Stimulated activated CD4-positive, alpha-beta T cell treated with anti-CD3 and anti-CD28 coated beads, TNF-alpha, amount 100 ng/mL, for 24 hours (primary cell): Measurements from ENCODE around the gene MYH16.
A peak's percentile ranks its signal among the peaks of the same experiment; 100 is the strongest.
"Not testable (repeated sequence)": the region's sequence is repeated elsewhere in the genome, so short reads cannot be mapped to it uniquely, and the experiment has no call there.

Experiments
- DNase-seq, 3 experiments: peaks; one replicate each; pipeline ENCODE4 v3.0.0-alpha.2; 2020; ENCODE audit warnings: low read depth in 3 of 3

The MYH16 gene

DNA sequence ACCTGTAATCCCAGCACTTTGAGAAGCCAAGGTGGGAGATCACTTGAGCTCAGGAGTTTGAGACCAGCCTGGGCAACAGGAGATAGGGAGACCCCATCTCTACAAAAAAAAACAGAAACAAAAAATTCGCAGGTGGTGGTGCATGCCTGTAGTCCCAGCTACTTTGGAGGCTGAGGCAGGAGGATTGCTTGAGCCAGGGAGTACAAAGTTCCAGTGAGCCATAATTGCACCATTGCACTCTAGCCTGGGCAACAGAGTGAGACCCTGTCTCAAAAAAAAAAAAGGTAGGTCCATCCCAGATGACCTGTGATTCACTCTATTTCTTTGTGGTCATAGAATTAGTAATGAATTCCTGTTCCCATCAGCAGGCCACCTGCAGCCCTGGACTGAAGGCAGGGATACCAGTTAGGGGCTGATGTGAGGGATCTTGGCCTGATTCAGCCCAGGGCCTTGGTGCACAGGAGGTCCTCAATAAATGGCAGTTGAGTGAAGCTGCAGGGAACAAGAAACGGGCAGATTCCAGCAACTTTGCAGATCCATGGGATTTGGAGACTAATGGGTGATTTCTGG, at the start of gene MYH16:
MYH16 (plus strand) TSS at position 364 of the 570 bp plus-strand sequence.
- no peak for DNase-seq

DNA sequence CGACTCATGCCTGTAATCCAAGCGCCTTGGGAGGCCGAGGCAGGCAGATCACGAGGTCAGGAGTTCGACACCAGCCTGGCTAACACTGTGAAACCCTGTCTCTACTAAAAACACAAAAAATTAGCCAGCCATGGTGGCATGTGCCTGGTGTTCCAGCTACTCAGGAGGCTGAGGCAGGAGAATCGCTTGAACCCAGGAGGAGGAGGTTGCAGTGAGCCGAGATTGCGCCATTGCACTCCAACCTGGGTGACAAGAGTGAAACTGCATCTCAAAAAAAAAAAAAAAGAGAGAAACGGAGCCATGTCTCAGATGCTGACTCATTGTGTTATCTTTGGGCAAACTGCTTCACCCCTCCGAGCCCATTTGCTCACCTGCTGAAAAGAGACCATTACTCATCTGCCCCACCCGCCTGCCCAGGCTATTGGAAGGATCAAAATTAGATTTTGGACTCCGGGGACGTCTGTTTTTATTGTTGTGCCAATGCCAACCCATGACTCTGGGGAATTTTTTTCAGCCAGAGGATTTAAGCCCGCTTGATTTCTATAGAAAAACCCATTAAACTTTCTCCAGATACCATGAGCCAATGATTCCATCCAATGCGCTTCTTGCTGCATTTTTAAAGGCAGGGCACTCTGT, 48.3 kb upstream of the MYH16 start:
- peak in 1 of 3 experiments; percentile 11 for DNase-seq

DNA sequence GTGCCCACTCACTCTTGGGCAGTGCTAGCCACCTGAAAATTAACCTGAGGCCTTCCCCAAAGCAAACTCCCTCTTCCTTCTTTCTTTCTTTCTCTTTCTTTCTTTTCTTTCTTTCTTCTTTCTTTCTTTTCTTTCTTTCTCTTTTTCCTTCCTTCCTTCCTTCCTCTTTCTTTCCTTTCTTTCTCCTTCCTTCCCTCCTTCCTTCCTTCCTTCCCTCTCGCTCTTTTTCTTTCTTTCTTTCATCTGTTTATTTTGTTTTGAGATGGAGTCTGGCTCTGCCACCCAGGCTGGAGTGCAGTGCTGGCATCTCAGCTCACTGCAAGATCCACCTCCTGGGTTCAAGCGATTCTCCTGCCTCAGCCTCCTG, 47.8 kb upstream of the MYH16 start:
- DNase-seq: no peak

DNA sequence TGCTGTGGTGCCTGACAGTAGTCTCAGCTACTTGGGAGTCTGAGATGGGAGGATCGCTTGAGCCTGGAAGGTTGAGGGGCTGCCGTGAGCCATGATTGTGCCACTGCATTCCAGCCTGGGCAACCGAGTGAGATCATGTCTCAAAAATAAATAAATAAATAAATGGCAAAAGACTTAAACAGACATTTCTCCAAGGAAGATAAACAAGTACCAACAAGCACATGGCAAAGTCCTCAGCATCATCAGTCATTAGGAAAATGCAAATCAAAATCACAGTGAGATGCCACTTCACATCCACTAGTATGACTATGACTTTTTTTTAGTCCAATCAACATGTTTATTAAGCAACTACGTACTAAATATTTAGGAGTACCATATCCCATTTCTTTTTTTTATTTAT, 43.4 kb upstream of the MYH16 start:
- DNase-seq: no peak

DNA sequence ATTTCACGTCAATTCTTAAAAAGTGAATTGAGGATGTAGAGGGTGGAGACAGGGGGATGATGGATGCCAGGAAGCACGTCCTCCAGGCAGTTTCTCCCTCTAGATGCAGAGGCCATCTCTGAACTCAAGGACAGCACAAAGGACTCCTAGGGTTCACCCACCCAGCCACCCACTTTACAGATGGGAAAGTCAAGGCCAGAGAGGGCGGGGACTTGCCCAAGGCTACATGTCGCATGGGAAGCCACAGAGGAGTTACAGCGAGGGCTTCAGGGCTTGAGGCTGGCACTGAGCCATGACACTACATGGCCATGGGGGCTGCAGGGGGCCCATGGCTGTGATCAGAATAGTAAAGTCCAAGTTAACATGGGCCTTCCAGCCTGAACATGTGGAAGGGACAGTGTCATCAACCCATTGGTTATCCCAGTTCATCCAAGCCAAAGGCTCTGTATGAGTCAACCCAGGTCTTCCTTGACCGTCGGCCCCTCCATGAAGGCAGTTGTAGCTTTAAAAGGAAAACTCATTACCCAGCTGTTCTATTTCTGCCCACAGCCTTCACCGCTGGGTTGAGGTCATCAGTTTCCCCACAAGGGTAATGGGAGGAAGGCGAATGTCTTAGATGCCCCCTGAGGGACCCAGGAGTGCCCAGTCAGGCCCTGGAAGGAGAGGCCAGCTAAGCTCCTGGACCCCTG, 40.4 kb upstream of the MYH16 start:
- no peak for DNase-seq

DNA sequence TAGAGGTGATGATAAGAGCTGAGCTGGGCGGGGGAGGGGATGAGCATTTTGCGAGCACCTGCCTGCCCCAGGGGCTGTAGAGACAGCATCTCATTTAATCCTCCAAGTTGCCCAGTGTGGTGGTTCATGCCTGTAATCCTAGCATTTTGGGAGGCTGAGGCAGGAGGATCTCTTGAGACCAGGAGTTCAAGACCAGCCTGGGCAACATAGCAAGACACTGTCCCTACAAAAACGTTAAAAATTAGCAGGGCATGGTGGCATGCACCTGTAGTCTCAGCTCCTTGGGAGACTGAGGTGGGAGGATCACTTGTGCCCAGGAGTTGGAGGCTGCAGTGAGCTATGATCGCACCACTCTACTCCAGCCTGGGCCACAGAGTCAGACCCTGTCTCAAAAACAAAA, 39.7 kb upstream of the MYH16 start:
- DNase-seq: not testable (repeated sequence)

DNA sequence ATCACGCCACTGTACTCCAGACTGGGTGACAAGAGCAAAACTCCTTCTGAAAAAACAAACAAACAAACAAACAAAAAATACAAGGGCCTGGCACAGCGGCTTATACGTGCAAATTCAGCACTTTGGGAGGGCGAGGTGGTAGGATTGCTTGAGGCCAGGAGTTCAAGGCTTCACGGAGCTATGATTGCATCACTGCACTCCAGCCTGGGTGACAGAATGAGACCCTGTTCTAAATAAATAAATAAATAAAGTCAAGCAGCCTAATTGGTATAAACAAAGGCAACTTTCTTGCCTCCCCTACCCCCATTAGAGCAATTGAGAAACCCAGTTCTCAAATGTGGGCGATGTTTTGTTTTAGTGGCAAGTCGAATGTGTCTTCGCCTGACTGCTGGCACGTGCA, 38.5 kb upstream of the MYH16 start:
- DNase-seq: no peak

DNA sequence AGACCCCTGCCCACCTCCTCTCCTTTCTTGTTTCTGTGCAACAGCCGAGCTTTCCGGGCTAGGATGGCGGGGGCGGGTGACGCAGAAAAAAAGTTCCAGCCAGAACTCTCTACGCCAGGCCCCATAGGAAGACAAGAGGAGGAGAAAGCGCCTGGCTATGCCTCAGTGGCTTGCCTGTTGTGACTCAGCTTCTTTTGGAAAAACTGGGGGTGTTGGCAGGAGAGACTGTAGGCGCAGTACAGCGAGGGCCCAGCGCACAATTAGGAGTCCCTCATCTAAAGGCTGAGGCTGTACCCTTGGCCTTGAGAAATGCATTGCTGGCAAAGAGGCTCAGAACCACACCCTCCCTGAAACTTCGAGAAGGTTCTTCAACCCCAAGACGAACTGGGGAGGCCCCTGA, 36.7 kb upstream of the MYH16 start:
- no peak for DNase-seq

DNA sequence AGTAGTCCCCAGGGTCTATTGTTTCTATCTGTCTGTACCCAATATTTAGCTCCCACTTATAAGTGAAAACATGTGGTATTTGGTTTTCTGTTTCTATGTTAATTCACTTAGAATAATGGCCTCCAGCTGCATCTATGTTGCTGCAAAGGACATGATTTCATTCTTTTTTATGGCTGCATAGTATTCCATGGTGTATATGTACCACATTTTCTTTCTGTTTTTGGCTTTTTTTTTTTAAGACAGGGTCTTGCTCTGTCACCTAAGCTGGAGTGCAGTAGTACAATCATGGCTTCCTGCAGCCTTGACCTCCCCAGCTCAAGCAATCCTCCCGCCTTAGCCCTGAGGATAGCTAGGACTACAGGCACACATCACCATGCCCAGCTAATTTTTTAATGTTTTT, 34.8 kb upstream of the MYH16 start:
- DNase-seq: not testable (repeated sequence)

DNA sequence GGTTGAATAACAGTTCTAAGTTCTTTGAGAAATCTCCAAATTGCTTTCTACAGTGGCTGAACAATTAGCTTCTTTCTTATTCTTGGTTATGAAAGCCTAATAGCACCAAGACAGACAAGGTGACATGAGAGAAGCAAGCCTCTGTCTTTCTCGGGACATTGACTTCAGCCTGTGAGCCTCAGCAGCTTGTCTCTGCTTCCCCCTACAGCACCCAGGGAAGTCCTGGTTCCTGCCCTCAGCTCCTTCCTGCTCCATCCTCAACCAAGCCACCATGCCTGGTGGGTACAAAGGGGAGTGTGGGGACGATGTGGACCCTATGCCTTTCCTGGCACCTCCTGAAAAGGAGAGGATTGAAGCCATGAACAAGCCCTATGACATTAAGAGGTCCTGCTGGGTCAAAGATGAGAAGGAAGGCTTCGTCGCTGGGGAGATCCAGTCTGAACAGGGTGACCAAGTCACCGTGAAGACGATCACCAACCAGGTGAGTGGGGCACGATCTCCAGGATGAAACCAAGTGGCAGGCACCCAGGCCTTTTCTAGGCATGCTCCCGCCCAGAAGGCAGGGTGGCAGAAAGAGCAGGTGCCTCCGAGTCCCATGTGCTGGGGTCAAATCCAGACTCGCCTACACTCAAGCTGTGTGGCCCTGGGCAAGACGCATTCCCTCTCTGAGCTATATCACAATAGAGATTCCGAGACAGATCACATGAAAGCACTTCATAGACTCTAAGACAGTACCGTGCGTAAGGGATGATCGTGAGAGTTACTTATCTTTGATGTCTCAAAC, 33.9 kb upstream of the MYH16 start:
- no peak for DNase-seq

DNA sequence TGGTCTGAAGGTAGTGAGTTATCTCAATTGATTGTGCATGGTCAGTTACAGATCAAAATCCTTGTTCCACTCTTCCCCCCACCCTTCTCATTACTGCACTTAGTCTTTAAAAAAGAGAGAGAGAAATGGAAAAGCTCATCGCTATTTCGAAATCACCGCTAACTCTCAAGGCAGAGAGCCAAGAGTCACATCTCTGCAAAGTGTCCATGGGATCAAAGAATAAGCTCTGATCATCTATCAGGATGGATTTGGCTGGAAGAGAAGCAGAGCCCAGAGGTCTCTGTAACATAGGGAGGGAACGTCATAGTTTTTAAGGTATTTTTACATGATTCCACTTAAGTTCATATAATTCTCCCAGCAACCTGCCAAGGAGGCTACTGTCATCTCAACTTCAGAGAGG, 30.0 kb upstream of the MYH16 start:
- DNase-seq: no peak

DNA sequence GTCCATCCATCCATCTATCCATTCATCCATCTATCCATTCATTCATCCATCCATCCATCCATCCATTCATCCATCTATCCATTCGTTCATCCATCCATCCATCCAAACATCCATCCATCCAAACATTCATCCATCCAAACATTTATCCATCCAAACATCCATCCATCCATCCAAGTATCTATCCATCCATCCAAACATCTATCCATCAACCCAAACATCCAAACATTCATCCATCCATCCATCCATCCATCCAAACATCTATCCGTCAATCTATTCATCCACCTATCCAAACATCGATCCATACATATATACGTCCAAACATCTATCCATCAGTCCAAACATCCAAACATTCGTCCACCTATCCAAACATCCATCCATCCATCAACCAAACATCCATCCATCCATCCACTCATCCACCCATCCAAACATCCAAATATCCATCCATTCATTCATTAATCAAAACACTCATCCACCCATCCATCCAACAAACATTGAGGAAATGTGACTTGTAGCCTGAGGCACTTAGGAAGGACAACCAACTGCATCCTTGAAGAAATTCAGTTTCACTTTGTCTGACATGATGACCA, 28.8 kb upstream of the MYH16 start:
- no peak for DNase-seq

DNA sequence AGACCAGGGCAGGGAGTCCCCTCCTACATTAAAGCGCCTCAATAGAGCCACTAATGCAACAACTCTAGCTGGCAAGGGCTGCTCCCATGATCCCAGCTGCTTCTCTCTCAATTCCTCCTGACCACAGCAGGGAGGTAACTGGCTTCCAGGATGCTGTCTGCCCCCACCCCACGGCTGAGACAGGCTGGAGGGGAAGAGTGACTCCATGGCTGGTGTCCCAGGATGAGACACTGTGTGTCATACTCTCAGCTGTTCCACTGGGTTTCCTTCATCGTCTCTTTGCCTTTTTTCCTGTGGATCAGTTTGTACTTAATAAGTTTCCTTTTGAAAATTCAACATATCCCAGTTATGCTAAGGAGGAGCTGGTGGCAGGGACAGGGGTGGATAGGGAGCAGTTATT, 27.7 kb upstream of the MYH16 start:
- no peak for DNase-seq

DNA sequence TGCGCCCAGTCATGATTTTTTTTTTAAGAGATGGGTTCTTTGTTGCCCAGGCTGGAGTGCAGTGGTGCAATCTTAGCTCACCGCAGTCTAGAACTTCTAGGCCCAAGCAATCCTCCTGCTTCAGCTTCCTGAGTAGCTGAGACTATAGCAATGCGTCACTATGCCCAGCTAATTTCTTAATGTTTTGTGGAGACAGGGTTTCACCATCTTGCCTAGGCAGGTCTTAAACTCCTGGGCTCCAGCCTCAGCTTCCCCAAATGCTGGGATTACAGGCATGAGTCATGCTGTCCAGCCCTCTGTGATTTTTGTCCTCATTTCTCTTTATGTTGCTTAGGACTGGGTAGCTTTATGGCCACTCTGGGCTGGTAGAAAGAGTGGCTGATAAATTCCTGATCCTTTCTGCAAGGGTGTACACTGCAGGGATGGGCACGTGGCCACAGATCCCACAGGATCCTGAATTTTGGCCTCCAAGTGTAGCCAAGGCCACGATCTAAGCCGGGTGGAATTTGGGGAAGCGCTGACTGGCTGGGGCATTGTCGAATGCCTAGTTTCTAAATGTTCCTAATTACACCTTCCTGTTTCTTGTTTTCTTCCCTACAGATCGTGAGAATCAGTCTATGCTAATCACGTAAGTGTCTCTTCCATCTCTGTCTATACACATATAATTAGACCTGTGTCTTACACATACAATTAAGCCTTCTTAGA, 24.1 kb upstream of the MYH16 start:
- no peak for DNase-seq

DNA sequence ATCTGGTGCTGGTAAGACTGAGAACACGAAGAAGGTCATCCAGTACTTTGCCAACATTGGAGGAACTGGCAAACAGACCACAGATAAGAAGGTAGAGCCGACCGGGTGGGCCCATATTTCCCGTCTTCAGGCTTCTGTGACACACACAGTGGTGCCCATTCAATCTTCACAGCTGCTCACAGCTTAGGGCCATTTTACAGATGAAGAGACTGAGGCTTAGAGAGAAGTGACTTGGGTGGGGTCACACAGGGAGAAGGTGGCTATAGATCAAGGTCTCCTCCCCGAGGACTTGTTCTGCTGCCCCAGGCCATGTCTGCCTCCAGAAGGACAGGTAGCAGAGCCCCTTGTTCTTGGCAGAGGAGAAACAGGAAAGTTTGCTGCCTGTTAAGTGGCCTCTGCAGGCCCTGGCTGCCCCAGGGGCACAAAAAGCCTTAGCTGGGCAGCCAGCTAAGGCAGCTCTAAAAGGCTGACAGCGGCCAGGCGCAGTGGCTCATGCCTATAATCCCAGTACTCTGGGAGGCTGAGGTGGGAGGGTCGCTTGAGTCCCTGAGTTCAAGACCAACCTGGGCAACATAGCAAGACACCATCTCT, 22.6 kb upstream of the MYH16 start:
- DNase-seq: no peak

DNA sequence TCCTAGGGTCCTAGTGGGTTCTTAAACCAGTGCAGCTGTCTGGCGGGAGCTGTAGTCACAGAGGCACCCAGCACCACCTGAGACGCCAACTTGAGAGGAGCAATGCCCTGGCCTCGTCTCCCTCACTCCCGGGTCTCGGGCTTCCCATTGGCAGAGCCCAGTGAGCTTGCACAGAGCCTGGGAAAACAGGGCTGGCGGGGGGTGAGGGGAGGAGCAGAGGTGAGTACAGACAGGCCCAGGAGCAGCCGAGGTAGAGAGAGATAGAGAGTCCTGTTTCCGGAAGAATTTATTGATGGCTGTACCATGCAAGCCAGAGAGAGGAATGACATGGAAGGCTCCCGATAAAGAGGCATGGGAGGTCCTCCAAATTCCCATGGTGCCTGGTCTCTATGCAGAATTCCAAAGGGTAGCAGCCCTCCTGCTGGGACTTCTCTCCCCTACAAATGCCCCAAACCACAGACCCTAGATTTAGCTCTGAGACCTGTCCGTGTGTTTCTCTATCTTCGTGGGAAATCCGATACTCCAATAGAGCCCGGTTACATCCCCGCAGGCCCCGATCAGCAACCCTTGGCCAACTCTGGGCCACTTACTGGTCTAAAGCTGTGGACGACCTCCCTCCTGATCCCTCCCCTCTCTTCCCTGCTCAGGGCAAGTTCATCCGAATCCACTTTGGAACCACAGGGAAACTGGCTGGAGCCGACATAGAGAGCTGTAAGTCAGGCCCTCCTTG, 20.3 kb upstream of the MYH16 start:
- no peak for DNase-seq

DNA sequence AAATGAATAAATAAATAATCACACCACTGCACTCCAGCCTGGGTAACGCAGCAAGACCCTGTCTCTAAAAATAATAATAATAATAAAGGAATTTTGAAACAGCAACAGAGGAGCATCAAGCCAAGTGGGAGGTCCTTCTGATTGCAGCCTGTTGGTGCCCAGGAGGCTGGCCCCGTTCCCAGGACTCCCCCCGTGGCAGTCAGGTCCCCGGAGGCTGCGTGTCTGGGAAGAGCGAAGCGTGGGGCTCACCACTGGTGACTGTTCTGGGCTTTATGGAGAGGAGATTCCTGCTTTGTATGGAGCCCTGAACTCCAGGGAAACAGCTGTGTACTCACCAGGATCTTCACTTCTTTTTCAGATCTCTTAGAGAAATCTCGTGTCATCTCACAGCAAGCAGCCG, 19.3 kb upstream of the MYH16 start:
- DNase-seq: no peak

DNA sequence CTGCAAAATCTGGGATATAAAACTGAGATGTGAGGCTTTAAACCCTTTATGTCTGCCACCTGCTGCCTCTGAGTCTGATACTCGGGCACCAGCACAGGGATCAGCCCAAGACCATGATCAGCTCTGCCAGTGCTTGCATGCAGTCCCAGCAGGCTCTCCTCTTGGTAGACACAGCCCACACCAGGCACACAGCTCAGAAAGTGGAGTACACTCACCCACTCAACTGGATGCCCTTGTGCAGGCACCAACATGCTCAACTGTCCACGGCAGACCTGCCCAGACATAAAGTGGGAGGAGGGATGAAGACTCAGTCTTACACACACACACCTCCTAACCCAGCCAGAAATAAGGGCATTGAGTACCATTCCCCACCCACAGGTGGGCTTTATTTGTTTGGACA, 18.2 kb upstream of the MYH16 start:
- DNase-seq: no peak

DNA sequence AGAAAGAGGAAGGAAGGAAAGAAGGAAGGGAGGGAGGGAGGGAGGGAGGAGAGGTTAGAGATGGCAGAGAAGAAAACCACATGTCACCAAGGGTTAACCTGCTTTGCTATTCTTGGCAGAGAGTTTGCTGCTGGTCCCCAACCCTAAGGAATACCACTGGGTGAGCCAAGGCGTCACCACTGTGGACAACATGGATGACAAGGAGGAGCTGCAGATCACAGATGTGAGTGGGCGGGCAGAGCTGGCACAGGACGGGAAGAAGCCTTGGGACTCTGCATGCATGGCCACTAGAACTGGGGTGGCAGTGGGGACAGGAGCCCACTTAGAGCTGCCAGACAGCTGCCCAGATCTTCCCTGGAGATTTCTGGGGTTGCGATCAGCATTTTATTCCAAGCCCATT, 17.2 kb upstream of the MYH16 start:
- no peak for DNase-seq

DNA sequence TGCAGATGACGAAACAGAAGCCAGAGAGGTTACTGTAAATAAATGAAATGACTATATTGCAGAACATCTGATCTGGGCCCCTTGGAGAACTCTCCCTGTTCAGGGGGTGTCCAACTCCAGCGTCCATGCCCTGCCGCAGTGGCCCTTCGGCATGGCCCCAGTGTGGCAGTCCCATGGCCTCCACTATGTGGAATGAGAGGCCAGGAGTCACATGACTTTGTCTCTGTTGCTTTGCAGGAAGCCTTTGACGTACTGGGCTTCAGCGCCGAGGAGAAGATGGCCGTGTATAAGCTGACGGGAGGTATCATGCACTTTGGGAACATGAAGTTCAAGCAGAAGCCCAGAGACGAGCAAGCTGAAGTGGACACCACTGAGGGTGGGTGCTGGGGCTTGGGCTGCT, 15.6 kb upstream of the MYH16 start:
- no peak for DNase-seq

DNA sequence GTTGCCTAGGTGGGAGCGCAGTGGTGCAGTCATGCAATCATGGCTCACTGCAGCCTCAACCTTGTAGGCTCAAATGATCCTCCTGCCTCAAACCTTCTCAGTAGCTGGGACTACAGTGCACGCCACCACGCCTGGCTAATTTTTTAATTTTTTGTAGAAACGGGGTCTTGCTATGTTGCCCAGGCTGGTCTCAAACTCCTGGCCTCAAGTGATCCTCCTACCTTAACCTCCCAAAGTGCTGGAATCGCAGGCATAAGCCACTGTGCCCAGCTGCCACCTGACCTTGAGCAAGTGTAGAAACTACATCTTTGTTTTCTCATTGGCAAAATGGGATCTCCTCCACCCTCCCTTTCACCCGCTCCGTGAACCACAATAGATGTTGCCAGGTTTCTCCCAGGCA, 15.0 kb upstream of the MYH16 start:
- no peak for DNase-seq
